ENCODE measurements around the gene CBX6. TPM values are rescaled to one million over a fixed set of nuclear protein-coding genes. Genes with fewer than 3 reads are reported as not detected.

CBX6 gene
- polyA plus RNA-seq, 4 donors, result 35.9 to 59.2 (median 42.2) TPM

- DNase-seq (ENCODE audit: low read depth in 4 of 4, low spot score in 3 of 4), result no peak
Observed at GRCh38 chr22:38874529-38875222, 2.7 kb upstream of the CBX6 start.

- DNase-seq (ENCODE audit: low read depth in 4 of 4, low spot score in 3 of 4), result no peak
Observed at GRCh38 chr22:38873469-38874411, 1.7 kb upstream of the CBX6 start.

DNA sequence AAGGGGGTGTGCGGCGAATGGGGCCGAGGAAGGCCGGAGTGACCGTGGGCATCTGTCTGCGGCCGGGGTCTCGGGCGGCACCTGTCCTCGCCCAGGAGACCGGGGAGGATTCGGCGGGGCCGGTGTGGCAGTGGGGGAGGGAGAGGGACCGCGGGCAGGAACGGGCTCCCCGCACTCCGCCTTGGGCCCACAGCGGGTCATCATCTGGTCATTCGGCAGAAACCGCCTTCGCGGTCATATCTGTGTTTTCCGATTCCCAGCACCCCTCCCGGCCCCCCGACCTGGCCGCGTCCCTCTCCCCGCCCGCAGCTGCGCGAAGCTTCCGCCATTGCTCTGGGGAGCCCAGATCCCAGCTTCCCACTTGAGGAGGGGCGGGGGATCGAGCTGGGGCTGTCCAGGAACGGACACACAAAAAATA, 824 bp upstream of the CBX6 start:
- peak in 1 of 4 donors; percentile 46 for DNase-seq (ENCODE audit: low read depth in 4 of 4, low spot score in 3 of 4)

- DNase-seq (ENCODE audit: low read depth in 4 of 4, low spot score in 3 of 4), result no peak
Observed at GRCh38 chr22:38871360-38872171, 450 bp downstream of the CBX6 start.

- DNase-seq (ENCODE audit: low read depth in 4 of 4, low spot score in 3 of 4), result no peak
Observed at GRCh38 chr22:38870791-38871359, 1.1 kb downstream of the CBX6 start.

GRCh38 chr22:38870312-38870741, 1.7 kb downstream of the CBX6 start:
- peak in 3 of 4 donors; percentile 64 to 70 (median 70) for DNase-seq (ENCODE audit: low read depth in 4 of 4, low spot score in 3 of 4)

DNA sequence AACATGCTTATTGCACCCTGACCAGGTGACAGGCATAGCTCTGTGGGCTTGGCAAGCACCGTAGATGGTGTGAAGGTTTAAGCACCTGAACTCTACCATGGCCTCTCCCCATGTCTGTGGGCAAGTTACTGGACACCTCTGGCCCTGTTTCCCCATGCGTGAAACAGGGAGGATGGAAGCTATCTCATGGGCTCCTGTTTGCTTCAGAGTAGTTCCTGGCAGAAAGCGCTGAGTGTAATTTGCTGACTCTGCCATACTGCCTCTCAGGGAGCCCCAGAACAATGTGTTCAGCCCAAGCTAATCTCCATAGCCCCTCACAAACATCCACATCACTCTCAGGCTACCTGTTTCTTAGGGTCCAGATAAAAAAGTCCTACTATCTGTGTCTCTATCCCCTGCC, 2.4 kb downstream of the CBX6 start:
- no peak for DNase-seq (ENCODE audit: low read depth in 4 of 4, low spot score in 3 of 4)

DNA sequence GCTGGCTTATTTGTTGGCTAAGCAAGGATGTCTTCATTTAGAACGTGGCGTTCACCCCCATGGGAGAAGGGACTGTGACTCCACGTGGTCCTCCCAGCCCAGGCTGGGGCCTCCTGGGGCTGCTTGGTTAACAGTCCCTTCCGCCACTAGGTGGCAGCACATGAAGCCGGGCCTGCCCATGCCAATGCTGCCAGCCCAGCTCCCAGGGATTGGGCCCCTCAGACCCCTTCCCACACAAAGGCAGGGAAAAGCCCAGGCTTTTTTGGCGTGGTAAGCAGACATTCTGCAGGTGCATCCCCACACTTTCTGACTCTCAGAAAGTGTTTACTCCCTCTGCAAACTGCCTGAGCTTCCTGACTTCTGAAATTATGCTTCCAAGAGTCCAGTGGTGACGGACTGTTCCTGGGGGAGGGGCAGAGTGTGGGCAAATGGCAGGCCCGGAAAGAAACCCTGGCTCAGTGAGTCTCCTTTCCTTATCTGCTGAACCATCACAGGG, 3.1 kb downstream of the CBX6 start:
- peak in 1 of 4 donors; percentile 48 for DNase-seq (ENCODE audit: low read depth in 4 of 4, low spot score in 3 of 4)

DNA sequence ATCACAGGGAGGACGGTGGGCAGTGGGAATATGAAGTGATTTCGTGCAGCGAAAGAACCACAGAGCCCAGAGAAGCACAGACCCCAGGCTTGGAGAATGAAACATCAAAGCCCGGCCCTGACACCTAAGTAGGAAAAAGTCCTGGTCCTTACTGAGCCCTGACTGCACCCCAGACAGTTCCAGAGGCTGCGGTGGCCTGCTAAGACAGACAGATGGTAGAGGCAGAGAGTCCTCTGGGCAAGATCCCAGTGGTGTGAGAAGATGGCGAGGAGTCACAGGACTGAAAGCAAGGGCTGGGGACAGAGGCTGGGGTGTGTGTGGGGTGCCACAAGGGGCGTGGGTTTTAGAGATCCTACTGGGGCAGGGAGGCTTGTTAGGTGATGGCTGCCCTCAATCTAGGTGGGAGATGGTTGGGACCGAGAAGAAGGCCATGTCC, 3.7 kb downstream of the CBX6 start:
- no peak for DNase-seq (ENCODE audit: low read depth in 4 of 4, low spot score in 3 of 4)

DNA sequence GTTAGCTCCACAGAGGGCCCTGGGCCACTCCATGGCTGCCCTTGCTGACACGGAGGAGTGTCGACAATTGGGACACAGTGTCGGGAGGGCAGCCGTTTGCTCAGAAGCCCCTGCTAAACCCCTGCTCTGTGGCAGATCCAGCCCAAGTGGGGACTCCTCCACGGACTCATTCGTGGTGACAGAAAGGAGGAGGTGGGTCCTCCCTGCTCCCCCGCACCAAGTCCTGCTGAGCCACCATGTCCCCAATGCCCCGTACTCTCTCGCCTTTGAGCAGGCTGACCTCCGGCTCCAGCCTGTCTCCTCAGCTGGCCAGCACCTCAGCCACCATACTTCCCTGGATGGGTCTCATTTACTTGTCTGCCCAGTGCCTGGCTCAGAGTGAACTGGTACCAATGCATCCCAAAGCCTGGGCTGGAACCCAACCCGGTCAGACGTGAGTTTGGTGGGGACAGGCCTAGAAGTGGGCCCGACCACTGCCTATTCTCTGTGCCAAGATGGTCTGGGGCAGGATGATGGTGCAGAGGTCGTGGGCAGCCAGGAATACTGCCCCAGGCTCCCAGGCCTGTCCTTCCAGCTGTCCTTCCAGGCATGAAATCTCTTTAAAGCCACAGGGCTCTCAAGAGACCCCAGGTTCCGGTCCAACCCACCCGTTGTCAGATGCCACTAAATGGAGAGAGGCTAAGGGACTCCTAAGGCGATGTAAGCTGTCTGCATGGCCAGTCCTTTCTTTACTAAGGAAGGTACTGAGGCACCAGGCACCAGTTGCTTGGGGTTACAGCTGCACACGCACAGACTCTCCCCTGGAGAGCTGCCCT, 4.3 kb downstream of the CBX6 start:
- DNase-seq (ENCODE audit: low read depth in 4 of 4, low spot score in 3 of 4), result no peak

GRCh38 chr22:38867124-38867455, 4.9 kb downstream of the CBX6 start:
- no peak for DNase-seq (ENCODE audit: low read depth in 4 of 4, low spot score in 3 of 4)

DNA sequence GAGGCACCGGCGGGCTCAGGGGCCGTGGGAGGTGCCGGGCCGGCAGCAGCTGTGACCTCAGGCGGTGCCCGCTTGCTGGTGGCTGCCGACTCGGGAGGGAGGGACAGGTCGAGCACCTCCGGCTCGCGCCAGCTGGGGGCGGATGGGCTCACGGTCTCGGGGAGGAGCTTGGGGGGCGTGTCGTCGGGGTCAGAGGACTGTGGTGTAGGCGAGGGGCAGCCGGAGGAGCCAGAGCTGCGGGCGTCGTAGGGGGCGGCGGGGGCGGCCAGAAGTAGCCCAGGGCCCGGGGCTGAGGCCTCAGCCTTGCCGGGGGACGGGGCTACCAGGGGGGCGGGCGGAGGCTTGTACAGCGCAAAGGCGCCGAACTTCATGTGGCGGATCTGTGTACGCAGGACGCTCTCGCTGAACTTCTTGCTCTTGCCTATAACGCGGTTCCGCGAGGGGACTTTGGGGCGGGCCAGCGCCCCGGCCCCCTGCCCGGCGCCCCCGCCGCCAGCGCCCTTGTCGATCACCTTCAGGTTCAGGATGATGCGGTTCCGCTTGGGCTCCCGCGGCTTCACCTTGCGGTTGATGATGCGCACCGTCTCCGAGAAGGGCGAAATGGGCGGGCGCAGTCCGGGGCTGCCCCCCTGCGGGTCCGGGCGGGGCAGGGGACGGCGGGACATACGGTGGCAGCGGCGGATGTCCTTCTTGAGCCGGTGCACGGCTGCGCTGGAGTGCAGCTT, 5.5 kb downstream of the CBX6 start:
- DNase-seq (ENCODE audit: low read depth in 4 of 4, low spot score in 3 of 4), result peak in 1 of 4 donors; percentile 39

- no peak for DNase-seq (ENCODE audit: low read depth in 4 of 4, low spot score in 3 of 4)
Observed at GRCh38 chr22:38866024-38866398, 6.0 kb downstream of the CBX6 start.

- no peak for DNase-seq (ENCODE audit: low read depth in 4 of 4, low spot score in 3 of 4)
Observed at GRCh38 chr22:38865201-38866023, 6.6 kb downstream of the CBX6 start.

DNA sequence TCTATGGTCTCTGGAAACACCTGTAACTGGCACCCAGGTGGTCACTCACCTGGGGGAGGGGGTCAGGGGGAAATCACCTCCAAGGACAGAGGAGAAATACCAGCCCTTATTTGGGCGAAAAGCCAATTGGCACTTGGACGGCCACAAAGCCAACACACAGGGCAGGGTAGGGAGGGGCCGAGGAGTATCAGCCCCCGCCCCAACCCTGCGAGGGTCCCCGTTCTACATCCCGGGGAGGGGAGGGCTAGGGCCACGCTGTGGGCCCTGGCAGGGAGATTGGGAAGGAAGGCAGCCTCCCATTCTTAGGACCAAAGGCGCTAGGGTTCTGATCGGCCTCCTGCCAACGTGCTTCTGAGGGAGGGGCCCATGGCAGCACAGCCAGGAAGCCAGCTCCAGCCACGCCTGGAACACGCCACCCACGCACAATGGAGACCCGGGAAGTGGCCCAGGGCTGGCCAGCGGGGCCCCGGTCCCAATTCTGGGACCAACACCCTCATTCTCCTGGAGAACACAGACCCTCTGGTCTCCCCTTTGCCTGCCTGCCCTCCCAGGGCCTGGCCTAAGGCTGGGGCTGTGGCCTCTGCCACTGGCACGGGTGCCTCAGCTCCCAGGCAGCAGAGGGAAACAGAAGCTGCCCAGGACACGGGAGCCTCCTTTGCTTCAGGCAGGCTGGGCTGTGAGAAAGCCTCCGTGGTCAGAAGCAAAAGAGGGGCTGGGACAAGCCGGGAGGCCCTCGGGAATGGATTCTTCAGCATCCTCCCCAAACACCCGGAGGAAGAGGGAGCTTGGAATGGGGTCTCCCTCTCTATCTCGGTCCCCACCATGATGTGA, 7.4 kb downstream of the CBX6 start:
- DNase-seq (ENCODE audit: low read depth in 4 of 4, low spot score in 3 of 4), result no peak

GRCh38 chr22:38863531-38864131, 8.4 kb downstream of the CBX6 start:
- DNase-seq (ENCODE audit: low read depth in 4 of 4, low spot score in 3 of 4), result no peak
